Dermis microvascular lymphatic vessel endothelial cell (primary cell): ENCODE results near the gene AVPR2. TPM values are rescaled to one million over a fixed set of nuclear protein-coding genes. Genes with fewer than 3 reads are reported as not detected.
A peak's percentile ranks its signal among the peaks of the same experiment; 100 is the strongest.

Experiments used
- DNase-seq, 2 donors: peaks; one replicate each; pipeline versions ENCODE4 v3.0.0 to v3.0.0-alpha.2; 2010; ENCODE audit warnings: low read depth in 2 of 2
- total RNA-seq: library from RNA; depleted of rRNA; stranded (reverse); fragments of >200 nt; gene quantifications from 2 replicates; pipeline ENCODE4 v1.2.1, GENCODE V29; 2014

The AVPR2 gene
- total RNA-seq, 1 donor from 2014 or later = 1.9 TPM

GRCh38 chrX:153911798-153912197 lies 7.3 kb downstream of the AVPR2 start:
- no peak for DNase-seq

GRCh38 chrX:153913211-153913610 lies 8.7 kb downstream of the AVPR2 start:
- DNase-seq = no peak

DNA sequence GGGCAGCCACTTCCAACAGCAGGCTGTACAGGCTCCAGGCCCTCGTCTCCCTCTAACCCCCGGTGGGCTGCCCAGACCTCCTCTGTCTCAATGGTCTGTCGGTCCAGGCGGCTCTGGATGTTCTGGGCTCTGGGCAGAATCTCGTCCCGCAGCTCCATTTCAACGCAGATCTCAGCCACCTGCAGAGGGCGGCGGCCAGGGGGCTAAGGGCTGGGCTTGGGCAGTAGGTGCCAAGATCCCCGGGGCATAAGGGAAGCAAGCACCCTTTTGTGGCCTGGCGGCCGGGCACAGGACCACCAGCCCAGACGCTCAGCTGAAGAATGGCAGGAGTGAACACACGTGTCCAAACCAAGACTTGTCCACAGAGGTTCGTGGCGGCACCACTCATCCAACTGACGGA lies 9.2 kb downstream of the AVPR2 start:
- DNase-seq = no peak

GRCh38 chrX:153917869-153918268 lies 13.4 kb downstream of the AVPR2 start:
- DNase-seq = no peak

- no peak for DNase-seq
These were observed 14.8 kb downstream of the AVPR2 start for GRCh38 chrX:153919281-153919680.

DNA sequence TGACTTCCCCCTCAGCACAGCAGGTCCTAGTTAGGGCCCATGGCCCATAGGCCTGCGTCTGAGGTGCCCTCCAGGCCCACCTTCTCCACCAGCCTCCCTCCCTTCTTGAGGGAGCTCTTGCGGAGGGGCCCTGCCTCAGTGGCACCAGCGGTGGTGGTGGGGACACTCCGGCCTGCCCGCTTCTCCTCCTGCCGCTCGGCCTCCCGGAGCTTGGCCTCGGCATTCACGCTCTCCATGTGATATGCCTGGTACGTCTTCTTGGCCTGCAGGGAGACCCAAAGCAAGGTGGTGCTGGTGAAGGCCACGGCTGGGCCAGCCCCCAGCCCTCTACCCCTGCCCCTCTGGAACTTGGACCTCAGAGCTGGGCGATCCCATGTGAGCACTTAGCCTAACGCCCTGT lies 16.1 kb downstream of the AVPR2 start:
- DNase-seq = no peak

DNA sequence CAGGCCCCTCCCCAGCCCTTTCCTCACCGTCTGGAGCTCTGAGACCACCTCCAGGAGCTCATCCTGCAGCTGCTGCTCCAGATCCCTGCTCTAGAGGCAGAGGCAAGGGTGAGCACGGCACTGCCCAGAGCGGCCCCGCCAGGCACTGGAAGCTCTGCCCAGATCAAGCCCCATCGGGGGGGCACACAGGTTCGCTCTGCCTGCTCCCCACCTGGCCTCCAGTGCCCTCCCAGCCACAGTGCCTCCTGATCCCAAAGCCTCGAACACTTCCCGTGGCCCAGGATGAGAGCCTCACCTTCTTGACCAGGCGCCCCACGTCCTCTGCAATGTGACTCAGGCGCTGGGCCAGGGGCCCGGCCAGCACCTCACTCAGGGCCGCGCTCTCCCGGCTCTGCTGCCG lies 16.6 kb downstream of the AVPR2 start:
- DNase-seq = no peak

GRCh38 chrX:153921511-153922446 lies 17.3 kb downstream of the AVPR2 start:
- DNase-seq = no peak

GRCh38 chrX:153922932-153923857 lies 18.7 kb downstream of the AVPR2 start:
- DNase-seq = peak; percentile 64 to 72

DNA sequence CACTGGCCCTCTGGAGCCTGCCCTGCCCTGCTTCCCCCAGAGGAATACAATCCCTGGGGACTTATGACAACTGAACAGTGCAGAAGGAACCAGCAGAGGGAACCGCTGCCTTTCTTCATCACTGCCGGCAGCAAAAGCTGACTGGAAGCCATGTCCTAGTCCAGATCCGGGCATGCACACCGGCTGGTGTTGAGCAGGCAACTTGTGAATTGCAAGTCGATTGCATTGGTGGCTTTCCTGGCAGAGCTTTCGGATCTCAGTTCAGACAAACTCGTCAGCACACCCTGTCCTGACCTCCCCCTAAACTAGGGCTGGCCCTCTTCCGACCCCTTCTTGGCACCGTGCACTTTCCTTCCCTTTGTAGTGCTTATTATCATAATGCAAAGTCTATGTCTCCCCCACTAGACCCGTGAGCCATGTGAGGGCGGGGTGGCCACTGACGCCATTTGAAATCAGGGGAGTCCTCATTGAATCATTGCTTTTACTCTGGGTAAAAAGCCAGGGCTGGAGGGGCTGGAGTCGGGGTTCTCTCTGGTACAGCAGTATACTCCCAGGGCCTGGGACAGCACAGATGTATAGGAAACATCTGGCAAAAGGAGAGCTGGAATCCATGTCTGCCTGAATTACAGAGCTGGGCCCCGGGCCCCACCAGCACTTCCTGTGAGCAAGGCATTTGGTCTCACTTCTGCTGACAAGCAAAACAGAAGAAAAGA lies 19.8 kb downstream of the AVPR2 start:
- peak in 1 of 2 donors; percentile 61 for DNase-seq

DNA sequence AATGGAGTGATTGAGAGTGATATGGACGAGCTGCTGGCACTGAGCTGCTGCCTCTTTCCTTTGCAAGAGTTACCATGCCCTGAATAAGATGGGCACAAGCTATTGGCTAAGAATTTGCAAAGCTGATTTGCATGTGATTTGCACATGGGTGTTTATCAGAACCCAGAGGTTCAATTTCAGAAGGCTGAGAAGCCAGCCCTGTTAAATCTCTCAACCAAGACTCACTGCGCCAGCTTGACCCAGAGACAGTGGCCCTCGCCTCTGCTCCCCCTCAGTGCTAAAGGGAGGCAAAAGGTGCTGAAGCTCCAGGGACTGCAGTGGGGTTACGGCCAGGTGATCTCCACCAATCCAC lies 20.9 kb downstream of the AVPR2 start:
- DNase-seq = no peak

- no peak for DNase-seq
These were observed 21.5 kb downstream of the AVPR2 start, which contains the start of gene ARHGAP4 for GRCh38 chrX:153925739-153926551. ARHGAP4 (minus strand) TSS chrX:153926264; CDS start chrX:153926202, 62 bp downstream.

GRCh38 chrX:153926552-153926857 lies 22.0 kb downstream of the AVPR2 start:
- no peak for DNase-seq

DNA sequence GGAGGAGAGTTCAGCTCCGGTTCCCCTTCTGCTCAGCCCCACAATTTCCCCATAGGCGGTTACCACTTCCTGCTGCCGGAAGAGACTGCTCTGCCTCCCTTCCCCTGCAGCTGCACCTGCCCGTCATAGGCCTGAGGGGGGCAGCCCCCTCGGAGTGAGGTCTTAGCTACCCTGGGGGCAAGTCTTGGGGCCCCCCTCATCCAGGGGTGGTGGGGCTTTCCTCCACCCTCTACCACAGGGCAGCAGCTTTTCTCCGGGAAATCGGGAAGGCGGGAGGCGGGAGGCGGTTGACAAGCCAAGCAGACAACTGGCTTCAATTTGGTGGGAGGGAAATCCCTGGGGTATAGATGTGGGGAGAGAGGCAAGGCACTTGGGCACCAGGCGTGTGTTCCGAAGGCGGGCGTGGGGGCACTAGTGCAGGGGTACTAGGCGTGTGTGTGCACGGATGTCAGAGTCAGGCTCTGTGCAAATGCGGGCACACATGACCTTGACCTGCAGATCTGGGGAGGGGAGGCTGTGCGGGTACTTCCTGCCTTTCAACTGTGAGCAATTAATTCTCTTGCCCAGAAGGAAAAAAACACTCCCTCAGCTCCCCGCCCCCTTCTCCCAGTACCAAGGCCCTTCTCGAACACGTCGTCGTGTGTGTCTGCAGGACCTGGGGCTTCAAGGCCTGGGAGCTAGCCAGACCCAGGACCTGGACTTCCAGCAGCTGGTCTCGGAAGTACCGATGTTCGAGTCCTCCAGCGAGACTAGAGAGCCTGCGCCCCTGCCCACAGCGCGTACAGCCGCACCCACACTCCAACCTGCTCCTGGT lies 22.6 kb downstream of the AVPR2 start:
- peak; percentile 34 to 71 for DNase-seq

DNA sequence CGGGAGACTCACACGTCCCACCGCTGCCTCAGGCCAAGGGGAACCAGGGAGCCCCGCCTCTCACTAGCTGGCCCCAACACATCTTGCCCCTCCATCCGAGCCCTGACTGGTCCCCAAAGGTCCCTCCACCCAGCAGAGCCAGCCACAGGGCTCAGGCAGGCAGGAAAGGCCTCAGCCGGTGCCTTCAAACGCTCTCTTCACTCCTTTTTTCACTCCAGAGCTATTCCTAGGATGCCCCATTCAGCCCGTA lies 23.1 kb downstream of the AVPR2 start:
- no peak for DNase-seq

GRCh38 chrX:153927922-153928760 lies 23.7 kb downstream of the AVPR2 start:
- peak; percentile 97 to 98 for DNase-seq

- DNase-seq = no peak
These were observed 24.4 kb downstream of the AVPR2 start for GRCh38 chrX:153928846-153929245.

DNA sequence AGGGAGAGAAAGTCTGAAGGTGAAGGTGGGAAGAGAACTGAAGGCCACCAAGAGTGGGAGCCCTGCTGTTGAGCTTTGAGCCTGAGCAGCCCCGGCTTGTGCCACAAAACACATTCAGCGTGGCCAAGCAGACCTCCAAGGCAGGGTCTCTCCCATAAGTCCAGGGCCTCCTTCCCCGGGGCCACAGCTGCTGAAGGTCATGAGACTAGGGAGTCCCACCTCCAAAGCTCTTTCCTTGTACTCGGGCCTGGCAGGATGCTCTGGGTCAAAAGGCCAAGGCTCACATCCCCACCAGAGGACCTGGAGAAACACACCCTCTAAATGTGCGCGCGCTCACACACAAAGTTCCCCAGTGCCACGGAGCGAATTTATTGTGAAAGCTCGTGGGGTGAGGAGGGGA lies 25.1 kb downstream of the AVPR2 start:
- DNase-seq = no peak
